ACC112 (cell line): Measurements from ENCODE around the gene FBXL7.

Source experiments
- H2AFZ ChIP-seq: fragments of 200-600 bp; sonication (generic); one replicate; pipeline ENCODE4 v1.6.0; 2017; ENCODE audit warnings: antibody characterized with exemption, low read length; ENCODE audit not compliant: unreplicated experiment
- H3K27ac ChIP-seq: fragments of 200-600 bp; sonication (generic); 2 replicates; pipeline ENCODE4 v1.5.1; 2014; ENCODE audit warnings: low read depth, mild to moderate bottlenecking, antibody characterized with exemption, low read length, moderate library complexity
- H3K27me3 ChIP-seq: fragments of 200-600 bp; sonication (generic); 2 replicates; pipeline ENCODE4 v1.6.1; 2014; ENCODE audit warnings: mild to moderate bottlenecking, antibody characterized with exemption, low read length, moderate library complexity, mixed read lengths; ENCODE audit not compliant: insufficient read depth
- H3K36me3 ChIP-seq: fragments of 200-600 bp; sonication (generic); 2 replicates; pipeline ENCODE4 v1.6.1; 2016; ENCODE audit warnings: mild to moderate bottlenecking, antibody characterized with exemption, low read length, moderate library complexity, mixed read lengths; ENCODE audit not compliant: insufficient read depth
- H3K4me1 ChIP-seq: fragments of 200-600 bp; sonication (generic); one replicate; pipeline ENCODE4 v1.6.1; 2016; ENCODE audit warnings: low read length, mixed read lengths; ENCODE audit not compliant: insufficient read depth, unreplicated experiment, control insufficient read depth
- H3K4me3 ChIP-seq: fragments of 200-600 bp; sonication (generic); 2 replicates; pipeline ENCODE4 v1.5.1; 2014; ENCODE audit warnings: mild to moderate bottlenecking, low read depth, low read length
- H3K79me2 ChIP-seq: fragments of 200-600 bp; sonication (generic); one replicate; pipeline ENCODE4 v1.6.0; 2016; ENCODE audit warnings: low read length; ENCODE audit not compliant: control insufficient read depth, unreplicated experiment, insufficient read depth

Gene FBXL7

GRCh38 chr5:15558240-15558639, 58.3 kb downstream of the FBXL7 start:
- H3K4me3 ChIP-seq: no peak overlapping the region
- H3K36me3 ChIP-seq: peaks cover 6% of the 10 kb centered on the region; the same call in 1 of the 2 replicates
- no peaks in the 10 kb centered on the region for H3K27me3 ChIP-seq
- no peak overlapping the region for H2AFZ ChIP-seq
- H3K27ac ChIP-seq: no peak overlapping the region
- H3K79me2 ChIP-seq: no peaks in the 10 kb centered on the region
- H3K4me1 ChIP-seq: no peaks in the 10 kb centered on the region

GRCh38 chr5:15558681-15559080, 58.7 kb downstream of the FBXL7 start:
- Histone ChIP-seq H3K79me2 (no peaks in the 10 kb centered on the region), H3K4me3 (no peak overlapping the region), H2AFZ (no peak overlapping the region), H3K4me1 (no peaks in the 10 kb centered on the region), H3K27me3 (no peaks in the 10 kb centered on the region), H3K27ac (no peak overlapping the region), H3K36me3 (peaks cover 6% of the 10 kb centered on the region; the same call in 1 of the 2 replicates)

- H2AFZ ChIP-seq: no peak overlapping the region
- H3K4me1 ChIP-seq: no peaks in the 10 kb centered on the region
- no peak overlapping the region for H3K4me3 ChIP-seq
These were observed 60.4 kb downstream of the FBXL7 start for GRCh38 chr5:15560421-15560820.

GRCh38 chr5:15564523-15564922, 64.5 kb downstream of the FBXL7 start:
- Histone ChIP-seq H3K36me3 (peaks cover 6% of the 10 kb centered on the region; the same call in 1 of the 2 replicates), H3K79me2 (no peaks in the 10 kb centered on the region), H3K27ac (no peak overlapping the region), H2AFZ (no peak overlapping the region), H3K4me1 (no peaks in the 10 kb centered on the region), H3K4me3 (no peak overlapping the region), H3K27me3 (no peaks in the 10 kb centered on the region)

More at GRCh38 chr5:15560421-15560820, 60.4 kb downstream of the FBXL7 start:
- peaks cover 6% of the 10 kb centered on the region; the same call in 1 of the 2 replicates for H3K36me3 ChIP-seq
- H3K27ac ChIP-seq: no peak overlapping the region
- H3K79me2 ChIP-seq: no peaks in the 10 kb centered on the region
- no peaks in the 10 kb centered on the region for H3K27me3 ChIP-seq

GRCh38 chr5:15564957-15565356, 65.0 kb downstream of the FBXL7 start:
- Histone ChIP-seq H3K36me3 (peaks cover 6% of the 10 kb centered on the region; the same call in 1 of the 2 replicates), H3K4me1 (no peaks in the 10 kb centered on the region), H3K79me2 (no peaks in the 10 kb centered on the region), H3K27ac (no peak overlapping the region), H3K4me3 (no peak overlapping the region), H3K27me3 (no peaks in the 10 kb centered on the region), H2AFZ (no peak overlapping the region)

GRCh38 chr5:15566306-15566705, 66.3 kb downstream of the FBXL7 start:
- Histone ChIP-seq H3K4me3 (no peak overlapping the region), H2AFZ (no peak overlapping the region), H3K27ac (no peak overlapping the region), H3K79me2 (peaks cover 2% of the 10 kb centered on the region), H3K27me3 (no peaks in the 10 kb centered on the region), H3K4me1 (no peaks in the 10 kb centered on the region), H3K36me3 (peaks cover 6% of the 10 kb centered on the region; the same call in 1 of the 2 replicates)

- Histone ChIP-seq H3K27ac (no peak overlapping the region), H3K4me1 (no peaks in the 10 kb centered on the region), H3K36me3 (peaks cover 2% of the 10 kb centered on the region; the same call in 1 of the 2 replicates), H3K79me2 (peaks cover 2% of the 10 kb centered on the region), H2AFZ (no peak overlapping the region), H3K4me3 (no peak overlapping the region), H3K27me3 (no peaks in the 10 kb centered on the region)
These were observed 66.8 kb downstream of the FBXL7 start for GRCh38 chr5:15566789-15567188.

GRCh38 chr5:15570491-15570890, 70.5 kb downstream of the FBXL7 start:
- no peaks in the 10 kb centered on the region for H3K27me3 ChIP-seq
- peaks cover 2% of the 10 kb centered on the region for H3K79me2 ChIP-seq
- no peak overlapping the region for H3K4me3 ChIP-seq
- no peak overlapping the region for H3K27ac ChIP-seq
- H3K4me1 ChIP-seq: peaks cover 14% of the 10 kb centered on the region
- no peaks in the 10 kb centered on the region for H3K36me3 ChIP-seq
- H2AFZ ChIP-seq: no peak overlapping the region

GRCh38 chr5:15571081-15571480, 71.1 kb downstream of the FBXL7 start:
- no peaks in the 10 kb centered on the region for H3K36me3 ChIP-seq
- peaks cover 17% of the 10 kb centered on the region for H3K4me1 ChIP-seq
- H3K79me2 ChIP-seq: peaks cover 2% of the 10 kb centered on the region
- no peak overlapping the region for H2AFZ ChIP-seq
- no peak overlapping the region for H3K27ac ChIP-seq
- no peaks in the 10 kb centered on the region for H3K27me3 ChIP-seq
- no peak overlapping the region for H3K4me3 ChIP-seq

GRCh38 chr5:15571618-15572017, 71.6 kb downstream of the FBXL7 start:
- Histone ChIP-seq H3K36me3 (no peaks in the 10 kb centered on the region), H3K4me1 (peaks cover 17% of the 10 kb centered on the region), H3K27me3 (no peaks in the 10 kb centered on the region), H3K4me3 (no peak overlapping the region), H2AFZ (no peak overlapping the region), H3K79me2 (peaks cover 2% of the 10 kb centered on the region), H3K27ac (no peak overlapping the region)

- no peaks in the 10 kb centered on the region for H3K36me3 ChIP-seq
- H2AFZ ChIP-seq: no peak overlapping the region
- no peak overlapping the region for H3K27ac ChIP-seq
- peaks cover 17% of the 10 kb centered on the region for H3K4me1 ChIP-seq
- no peaks in the 10 kb centered on the region for H3K27me3 ChIP-seq
- H3K4me3 ChIP-seq: no peak overlapping the region
- peaks cover 6% of the 10 kb centered on the region for H3K79me2 ChIP-seq
These were observed 73.6 kb downstream of the FBXL7 start for GRCh38 chr5:15573590-15573989.
